Left lung (tissue), 10 donors: ENCODE measurements around the gene PSAPL1. TPM values are rescaled to one million over a fixed set of nuclear protein-coding genes. Genes with fewer than 3 reads are reported as not detected.
A peak's percentile ranks its signal among the peaks of the same experiment; 100 is the strongest.

Experiments
- ATAC-seq: fragments of 200-7000 bp; cut with Tn5 transposase; one replicate; pipeline ENCODE4 v1.9.1; 2020; ENCODE audit warnings: moderate library complexity
- DNase-seq, 4 donors: peaks; one replicate each; pipeline ENCODE4 v3.0.0-alpha.2; 2013 to 2020
- H3K27ac ChIP-seq, 2 donors: fragments of 200-600 bp; sonication (generic) in 1 of 2; one replicate each; pipeline versions ENCODE4 v1.5.0 to v1.8.0; 2020 to 2021
- H3K27me3 ChIP-seq, 2 donors: fragments of 200-600 bp; sonication (generic) in 1 of 2; one replicate each; pipeline versions ENCODE4 v1.5.0 to v1.8.0; 2020 to 2021
- H3K36me3 ChIP-seq, 2 donors: fragments of 200-600 bp; sonication (generic) in 1 of 2; one replicate each; pipeline versions ENCODE4 v1.5.0 to v1.8.0; 2020 to 2021
- H3K4me1 ChIP-seq, 2 donors: fragments of 200-600 bp; one replicate each; pipeline ENCODE4 v1.8.0; 2021
- H3K4me3 ChIP-seq, 2 donors: fragments of 200-600 bp; sonication (generic) in 1 of 2; one replicate each; pipeline versions ENCODE4 v1.5.0 to v1.8.0; 2020 to 2021; ENCODE audit warnings: mild to moderate bottlenecking in 1 of 2
- H3K9me3 ChIP-seq, 2 donors: fragments of 200-600 bp; sonication (generic) in 1 of 2; one replicate each; pipeline versions ENCODE4 v1.5.0 to v1.8.0; 2020 to 2021
- intact Hi-C, 2 donors: fragments of 100-400 bp; cut with DNase I; formaldehyde crosslinking; loops; one replicate each; pipeline versions ENCODE4 v1.11.2 to v1.14.2; 2022
- polyA plus RNA-seq, 6 donors: library from polyadenylated mRNA; unstranded; fragments of 120-200 nt; gene quantifications; one replicate each; pipeline ENCODE4 v1.2.1, GENCODE V29; 2013; ENCODE audit not compliant: insufficient read length in 6 of 6
- total RNA-seq, 2 donors: library from RNA; stranded (reverse); fragmentation: NEBNext Ultra II Directional; extraction: Animal tissue kit (Norgen Biotek cat#: 25700); gene quantifications; one replicate each; pipeline ENCODE4 v1.2.1, GENCODE V29; 2021
- TF ChIP-seq, protein P1 (sequence below), 2 donors: fragments of 200-600 bp; sonication (generic) in 1 of 2; IDR thresholded peaks; one replicate each; pipeline versions ENCODE4 v1.5.0 to v1.8.0; 2021; ENCODE audit warnings: antibody characterized with exemption in 2 of 2
- donor health status: DM: no; HTN: yes; CAD: no.
- donor health status: DM: no; HTN: no; CAD: no.

Gene PSAPL1
- total and polyA plus RNA-seq, 8 donors = 0.03 to 0.10 (median 0.06) TPM

DNA sequence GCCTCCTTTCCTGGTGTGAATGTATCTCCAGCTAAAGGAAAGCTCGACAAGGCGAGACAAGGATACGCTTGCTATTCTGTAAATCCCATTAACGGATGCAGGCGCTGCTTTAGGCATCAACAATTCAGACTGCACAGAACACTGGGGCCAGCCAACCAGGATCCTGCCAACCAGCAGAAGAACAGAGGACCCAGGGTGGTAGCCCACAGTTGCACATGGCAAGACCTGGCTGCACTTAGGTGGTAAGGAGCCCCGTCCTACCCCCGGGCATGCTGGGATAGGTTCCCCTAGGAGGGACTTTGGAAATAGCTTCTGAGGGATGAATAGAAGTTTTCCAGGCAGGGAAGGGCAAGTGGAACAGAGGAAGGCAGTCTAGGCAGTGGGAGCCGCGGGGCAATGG is 20.7 kb downstream of the PSAPL1 start:
- peak in 2 of 4 donors; percentile 4 to 53 for DNase-seq
- Histone ChIP-seq H3K4me3 (no peak overlapping the region), H3K9me3 (peaks cover 0 to 5% of the 10 kb centered on the region in 2 donors), H3K36me3 (no peaks in the 10 kb centered on the region), H3K27ac (no peak overlapping the region), H3K27me3 (peaks cover 0 to 23% of the 10 kb centered on the region in 2 donors), H3K4me1 (no peaks in the 10 kb centered on the region)
- intact Hi-C loops = no loop called here
- TF ChIP-seq, protein P1, sequence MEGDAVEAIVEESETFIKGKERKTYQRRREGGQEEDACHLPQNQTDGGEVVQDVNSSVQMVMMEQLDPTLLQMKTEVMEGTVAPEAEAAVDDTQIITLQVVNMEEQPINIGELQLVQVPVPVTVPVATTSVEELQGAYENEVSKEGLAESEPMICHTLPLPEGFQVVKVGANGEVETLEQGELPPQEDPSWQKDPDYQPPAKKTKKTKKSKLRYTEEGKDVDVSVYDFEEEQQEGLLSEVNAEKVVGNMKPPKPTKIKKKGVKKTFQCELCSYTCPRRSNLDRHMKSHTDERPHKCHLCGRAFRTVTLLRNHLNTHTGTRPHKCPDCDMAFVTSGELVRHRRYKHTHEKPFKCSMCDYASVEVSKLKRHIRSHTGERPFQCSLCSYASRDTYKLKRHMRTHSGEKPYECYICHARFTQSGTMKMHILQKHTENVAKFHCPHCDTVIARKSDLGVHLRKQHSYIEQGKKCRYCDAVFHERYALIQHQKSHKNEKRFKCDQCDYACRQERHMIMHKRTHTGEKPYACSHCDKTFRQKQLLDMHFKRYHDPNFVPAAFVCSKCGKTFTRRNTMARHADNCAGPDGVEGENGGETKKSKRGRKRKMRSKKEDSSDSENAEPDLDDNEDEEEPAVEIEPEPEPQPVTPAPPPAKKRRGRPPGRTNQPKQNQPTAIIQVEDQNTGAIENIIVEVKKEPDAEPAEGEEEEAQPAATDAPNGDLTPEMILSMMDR (IDR thresholded peaks at IDR 0.05) = no peak
- ATAC-seq = no peak

DNA sequence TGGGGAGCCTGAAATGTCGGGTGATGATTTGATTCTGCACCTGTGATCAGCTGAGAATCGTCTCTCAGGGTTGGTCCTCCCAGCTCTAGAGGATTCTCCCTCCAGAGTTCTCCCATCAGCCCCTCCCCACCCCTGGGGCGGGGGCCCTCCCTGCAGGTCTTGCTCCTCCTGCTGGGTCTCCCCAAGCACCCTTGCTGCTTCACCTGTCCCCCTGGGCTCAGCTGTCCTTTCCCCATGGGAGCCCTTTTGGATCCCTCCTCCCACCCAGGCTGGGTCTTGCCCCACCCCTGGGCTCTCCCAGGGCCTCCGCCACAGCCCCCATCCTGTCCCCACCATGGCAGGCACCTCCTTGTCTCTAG is 22.2 kb downstream of the PSAPL1 start:
- Histone ChIP-seq H3K27me3 (peaks cover 0 to 23% of the 10 kb centered on the region in 2 donors), H3K4me3 (no peak overlapping the region), H3K4me1 (no peaks in the 10 kb centered on the region), H3K27ac (no peak overlapping the region), H3K9me3 (peaks cover 0 to 11% of the 10 kb centered on the region in 2 donors), H3K36me3 (no peaks in the 10 kb centered on the region)
- TF ChIP-seq, protein P1 (IDR thresholded peaks at IDR 0.05) = no peak
- ATAC-seq (no peak), DNase-seq (peak in 2 of 4 donors; percentile 19 to 41)
- intact Hi-C loops = no loop called here

DNA sequence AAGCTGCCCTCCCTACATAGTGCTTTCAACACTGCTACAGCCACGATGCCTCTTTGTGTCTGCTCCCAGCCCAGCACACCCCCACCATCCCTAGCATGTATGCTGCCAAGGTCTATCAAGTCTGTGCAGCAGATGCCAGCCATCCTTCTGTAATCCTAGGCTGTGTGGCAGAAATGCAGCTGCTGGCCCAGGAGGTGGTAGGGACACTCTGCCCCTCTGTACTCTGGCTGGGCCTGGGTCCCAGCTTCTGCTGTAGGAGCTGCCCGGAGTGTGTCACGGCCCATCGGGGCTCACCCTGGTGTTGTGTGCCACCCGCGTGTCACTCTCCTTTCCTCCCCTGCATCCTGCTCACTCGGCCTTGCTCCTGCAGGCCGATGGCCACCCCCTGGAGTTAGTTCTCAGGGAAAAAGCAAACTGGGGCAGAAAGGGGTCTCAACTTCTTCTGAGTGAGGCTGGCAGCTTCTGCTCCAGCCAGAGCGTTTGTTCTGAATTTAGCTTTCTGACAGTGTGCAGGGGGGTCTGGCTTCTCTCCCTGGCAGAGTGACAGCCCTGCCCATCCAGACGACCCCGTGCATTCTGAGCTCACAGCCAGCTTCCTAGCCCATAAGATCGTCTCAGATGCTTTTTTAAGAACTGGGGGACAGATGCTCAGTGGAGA is 22.7 kb downstream of the PSAPL1 start:
- Histone ChIP-seq H3K4me3 (no peak overlapping the region), H3K27me3 (peaks cover 0 to 23% of the 10 kb centered on the region in 2 donors), H3K9me3 (peaks cover 0 to 16% of the 10 kb centered on the region in 2 donors), H3K36me3 (no peaks in the 10 kb centered on the region), H3K4me1 (no peaks in the 10 kb centered on the region), H3K27ac (no peak overlapping the region)
- DNase-seq = peak in 2 of 4 donors; percentile 26 to 61
- intact Hi-C loops = no loop called here
- TF ChIP-seq, protein P1 (IDR thresholded peaks at IDR 0.05) = no peak
- ATAC-seq = no peak

DNA sequence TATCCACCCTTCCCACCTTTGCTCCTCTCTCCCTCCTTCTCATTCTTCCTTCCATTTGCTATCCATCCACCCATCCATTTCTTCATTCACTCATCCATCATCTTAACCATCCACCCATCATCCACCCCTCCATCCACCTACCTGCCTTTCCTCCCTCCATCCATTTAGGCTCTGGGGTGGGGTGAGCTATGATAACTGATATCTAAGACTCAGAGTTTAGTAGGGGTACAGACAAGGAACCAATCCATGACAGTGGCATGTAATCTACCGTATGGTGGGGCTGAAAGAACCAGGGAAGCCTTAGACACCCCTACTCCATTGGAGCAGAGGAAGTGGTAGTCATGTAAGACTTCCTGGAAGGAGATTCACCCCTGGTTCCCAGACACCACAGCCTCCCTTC is 23.2 kb downstream of the PSAPL1 start:
- Histone ChIP-seq H3K4me1 (no peaks in the 10 kb centered on the region), H3K27ac (no peak overlapping the region), H3K27me3 (peaks cover 0 to 23% of the 10 kb centered on the region in 2 donors), H3K36me3 (no peaks in the 10 kb centered on the region), H3K9me3 (peaks cover 0 to 16% of the 10 kb centered on the region in 2 donors), H3K4me3 (no peak overlapping the region)
- intact Hi-C loops = no loop called here
- TF ChIP-seq, protein P1 (IDR thresholded peaks at IDR 0.05) = no peak
- DNase-seq (peak in 1 of 4 donors; percentile 6), ATAC-seq (no peak)

- Histone ChIP-seq H3K27me3 (peaks cover 0 to 23% of the 10 kb centered on the region in 2 donors), H3K27ac (no peak overlapping the region), H3K4me1 (no peaks in the 10 kb centered on the region), H3K9me3 (peaks cover 0 to 16% of the 10 kb centered on the region in 2 donors), H3K4me3 (no peak overlapping the region), H3K36me3 (no peaks in the 10 kb centered on the region)
- ATAC-seq = peak; percentile 68
- TF ChIP-seq, protein P1 (IDR thresholded peaks at IDR 0.05) = no peak
- peak in 3 of 4 donors; percentile 17 to 77 (median 69) for DNase-seq
- intact Hi-C loops = no loop called here
Observed at GRCh38 chr4:7410446-7410845, 24.3 kb downstream of the PSAPL1 start.
